Raji (cell line): ENCODE data around the gene TFPI.

Experiments used
- POLR2A ChIP-seq: IDR thresholded peaks from 2 replicates; pipeline ENCODE4 v1.6.1; 2011; ENCODE audit warnings: low read depth, low read length, control low read depth; ENCODE audit not compliant: insufficient read depth

The TFPI gene

GRCh38 chr2:187493180-187493579 is 61.1 kb downstream of the TFPI start:
- TF ChIP-seq POLR2A = no peak

GRCh38 chr2:187486241-187486640 is 68.0 kb downstream of the TFPI start:
- no peak for TF ChIP-seq POLR2A

DNA sequence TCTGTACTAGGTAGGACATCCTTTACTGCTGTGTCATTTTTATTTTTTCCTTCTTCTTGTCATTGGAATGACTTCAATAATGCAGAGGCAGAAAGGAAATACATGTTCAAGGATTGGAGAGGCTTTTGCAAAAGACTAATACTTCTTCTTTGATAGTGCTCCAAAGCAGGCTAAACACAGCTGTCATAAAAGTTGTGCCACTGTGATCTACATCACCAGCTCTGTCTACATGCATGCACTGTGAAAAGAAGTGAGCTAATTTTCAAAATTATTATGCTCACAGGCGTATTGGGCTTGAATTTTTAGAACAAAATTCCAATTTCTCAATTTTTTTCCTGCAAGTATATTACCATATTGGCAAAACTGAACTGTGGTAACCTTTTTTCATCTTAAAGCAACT is 68.7 kb downstream of the TFPI start:
- no peak for TF ChIP-seq POLR2A

GRCh38 chr2:187483537-187483936 is 70.7 kb downstream of the TFPI start:
- TF ChIP-seq POLR2A = no peak

DNA sequence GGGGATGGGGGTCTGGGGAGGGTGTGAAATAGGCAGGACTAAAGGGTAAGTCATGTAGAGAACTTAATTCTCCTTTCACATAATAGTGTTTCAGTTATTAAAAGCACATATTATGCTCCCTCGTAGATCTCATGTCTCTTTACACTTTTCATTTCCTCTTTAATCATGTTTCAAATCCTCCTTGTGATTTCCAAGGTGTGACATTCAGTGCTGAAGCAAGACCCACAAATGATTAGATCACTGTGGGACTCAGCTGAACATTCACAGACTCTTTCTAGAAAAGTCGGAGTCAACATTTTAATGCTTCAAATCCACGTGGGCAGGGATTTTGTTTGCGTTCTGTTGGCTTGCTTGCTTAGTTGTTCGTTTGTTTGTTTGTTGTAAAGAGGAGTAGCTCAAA is 71.4 kb downstream of the TFPI start:
- no peak for TF ChIP-seq POLR2A

- no peak for TF ChIP-seq POLR2A
Observed at GRCh38 chr2:187481543-187481942, 72.7 kb downstream of the TFPI start.

DNA sequence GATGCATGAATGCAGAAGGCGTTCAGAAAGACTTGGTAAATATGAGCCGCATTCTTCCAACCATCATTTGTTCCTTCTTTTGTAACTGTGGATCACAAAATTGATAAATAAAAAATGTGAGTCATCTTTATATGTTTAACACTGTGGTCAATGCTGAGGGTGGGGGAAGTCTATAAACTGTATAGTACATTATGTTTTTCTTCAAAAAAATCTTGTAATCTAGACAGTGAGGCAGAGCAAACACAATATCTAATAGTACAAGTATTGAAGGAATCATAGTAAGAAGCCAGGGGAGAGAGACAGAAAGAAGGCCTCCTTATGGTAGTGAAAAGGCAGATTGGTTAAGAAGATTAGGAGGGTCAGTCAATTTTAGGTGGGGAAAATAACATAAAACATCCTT is 75.5 kb downstream of the TFPI start:
- TF ChIP-seq POLR2A = no peak

DNA sequence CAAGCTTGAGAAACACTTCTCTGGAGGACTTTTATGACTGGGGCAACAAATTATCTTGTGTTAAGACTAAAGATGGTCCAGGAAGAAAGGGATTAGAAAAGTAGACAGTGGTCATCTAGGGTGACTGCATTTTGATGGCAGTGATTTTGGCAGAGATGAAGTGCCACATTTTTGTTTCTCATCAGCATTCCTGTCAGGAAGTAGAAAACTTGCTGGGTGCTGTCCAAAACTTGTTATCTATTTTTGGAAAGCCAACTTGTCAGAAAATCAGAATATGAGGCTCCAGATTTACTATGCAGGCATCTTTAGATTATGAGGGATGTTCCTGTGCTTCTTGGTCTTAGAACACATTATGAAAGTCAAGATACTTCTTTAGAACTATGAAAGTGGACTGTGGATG is 77.2 kb downstream of the TFPI start:
- no peak for TF ChIP-seq POLR2A

GRCh38 chr2:187475499-187476248 is 78.6 kb downstream of the TFPI start:
- TF ChIP-seq POLR2A = no peak

DNA sequence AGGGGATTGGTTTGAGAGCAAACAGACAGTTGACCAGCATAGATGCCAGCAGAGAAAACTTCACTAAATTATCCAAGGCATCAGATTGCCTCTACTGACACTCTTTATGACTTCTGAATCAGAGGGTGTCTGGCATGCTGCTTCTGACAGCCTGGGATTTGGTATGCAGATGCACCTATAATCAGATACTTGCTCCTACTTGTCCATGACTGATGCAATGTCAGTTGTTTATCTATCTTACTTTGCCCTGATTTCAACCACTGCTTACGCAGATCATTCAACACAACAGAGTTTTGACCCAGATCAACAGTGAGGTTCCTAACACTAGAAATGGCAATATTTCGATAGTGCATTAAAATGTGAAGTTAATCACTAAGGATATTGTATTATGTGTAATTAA is 83.5 kb downstream of the TFPI start:
- TF ChIP-seq POLR2A = no peak

DNA sequence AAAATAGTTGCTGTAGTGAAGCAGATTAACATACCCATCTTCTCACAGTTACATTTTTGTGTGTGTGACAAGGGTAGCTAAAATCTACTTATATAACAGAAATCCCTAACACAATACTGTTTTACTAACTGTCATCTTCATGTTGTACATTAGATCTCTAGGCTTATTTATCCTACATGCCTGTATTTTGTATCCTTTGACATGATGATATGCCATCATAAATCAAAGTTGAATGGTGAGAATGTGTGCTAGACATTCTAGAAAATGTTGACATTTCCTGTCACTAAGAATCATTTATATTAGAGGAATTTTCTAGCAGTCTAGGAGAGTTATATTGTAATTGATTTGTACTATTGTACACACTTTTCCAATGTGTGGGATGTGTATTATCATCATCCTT is 84.7 kb downstream of the TFPI start:
- TF ChIP-seq POLR2A = no peak

GRCh38 chr2:187468262-187468661 is 86.0 kb downstream of the TFPI start:
- TF ChIP-seq POLR2A = no peak

DNA sequence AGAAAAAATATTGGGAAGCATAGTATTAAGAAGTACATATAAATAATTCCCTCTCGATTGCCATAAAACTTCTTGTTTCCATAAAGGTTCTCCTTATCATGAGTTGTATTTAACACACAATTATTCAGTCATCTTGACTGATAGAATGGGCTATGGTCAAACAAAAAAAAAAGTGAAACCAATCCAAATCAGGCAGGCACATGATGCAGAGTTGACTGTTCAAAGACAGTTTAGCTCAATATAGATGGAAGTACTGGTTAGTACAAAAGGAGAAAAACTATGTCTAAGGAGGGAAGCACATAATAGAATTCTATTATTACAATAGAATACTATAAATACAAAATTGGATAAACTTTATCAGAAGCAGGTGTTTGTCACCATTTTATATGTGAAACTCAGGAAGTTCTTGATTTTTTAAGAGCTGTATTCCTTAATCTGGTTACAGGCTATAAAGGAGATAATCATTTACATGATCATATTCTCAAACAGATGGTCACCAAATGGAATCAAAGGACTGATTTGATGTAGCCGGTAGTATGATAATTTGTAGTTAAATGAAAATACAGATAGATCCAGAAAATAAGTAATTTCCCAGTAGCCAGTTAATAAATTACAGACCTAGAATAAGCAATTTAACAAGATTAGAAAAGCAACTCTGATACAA is 88.0 kb downstream of the TFPI start:
- no peak for TF ChIP-seq POLR2A

- no peak for TF ChIP-seq POLR2A
Observed at GRCh38 chr2:187462839-187463238, 91.4 kb downstream of the TFPI start.

DNA sequence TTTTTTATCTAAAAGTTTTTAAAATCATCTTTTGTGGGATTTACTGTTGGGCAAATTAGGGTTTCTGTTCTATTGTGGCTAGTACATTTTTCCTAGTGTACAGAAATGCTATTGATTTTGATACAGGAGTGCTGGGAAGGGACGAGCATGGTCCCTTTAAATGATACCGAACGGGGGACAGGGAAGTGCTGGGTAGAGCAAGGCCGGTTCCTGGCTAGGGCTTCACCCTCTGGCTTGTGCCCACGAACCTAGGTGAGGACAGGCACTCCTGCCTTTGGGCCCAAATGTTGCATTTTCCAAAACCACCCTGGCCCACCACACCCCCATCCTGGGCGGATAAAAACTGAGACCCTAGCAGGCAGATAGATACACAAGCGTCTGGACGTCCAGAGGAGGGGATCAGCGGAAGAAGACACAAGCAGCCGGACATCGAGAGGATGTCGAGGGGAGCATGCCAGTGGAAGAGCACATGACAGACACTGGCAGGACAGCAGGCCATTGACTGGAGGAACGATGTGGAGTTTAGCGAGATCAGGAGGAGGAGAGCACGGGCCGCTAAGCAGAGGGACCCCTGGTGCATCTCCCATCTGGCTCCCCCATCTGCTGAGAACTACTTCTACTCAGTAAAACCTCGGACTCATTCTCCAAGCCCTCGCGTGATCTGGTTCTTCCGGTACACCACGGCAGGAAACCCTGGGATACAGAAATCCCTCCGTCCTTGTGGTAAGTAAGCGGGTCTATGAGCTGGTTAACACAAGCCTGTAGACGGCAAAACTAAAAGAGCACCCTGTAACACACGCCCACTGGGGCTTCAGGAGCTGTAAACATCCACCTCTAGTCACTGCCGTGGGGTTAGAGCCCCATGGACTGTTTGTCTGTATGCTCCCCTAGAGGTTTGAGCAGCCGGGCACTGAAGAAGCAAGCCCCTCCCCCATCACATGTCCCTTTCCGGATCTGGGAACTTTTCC is 92.7 kb downstream of the TFPI start:
- TF ChIP-seq POLR2A = no peak

- no peak for TF ChIP-seq POLR2A
Observed at GRCh38 chr2:187459256-187459655, 95.0 kb downstream of the TFPI start.
